ENCODE data around the gene TSPAN18.

TSPAN18 gene

GRCh38 chr11:44730775-44731174, 4.0 kb downstream of the TSPAN18 start:
- no peaks in the 10 kb centered on the region for H3K9me3 ChIP-seq (ENCODE audit: control insufficient read depth, insufficient read depth, low read depth, low read length)
- no peaks in the 10 kb centered on the region for H3K36me3 ChIP-seq (ENCODE audit: control insufficient read depth in 2 of 2, insufficient read depth in 1 of 2, low read length in 2 of 2)
- no peak overlapping the region for H3K4me3 ChIP-seq (ENCODE audit: low read depth, low read length)
- TF ChIP-seq ZNF449 (tag by site-specific recombination; IDR thresholded peaks at IDR 0.05): peak; percentile 94
- TF ChIP-seq ZNF19 (tag by site-specific recombination; IDR thresholded peaks at IDR 0.05; ENCODE audit: low read depth): no peak
- CTCF ChIA-PET: interaction anchor here (1.0 kb wide), 1 partner anchor 14 kb away, joined by 3 read pairs; no protein-coding TSS in a partner anchor
- H3K27ac ChIP-seq (ENCODE audit: extremely low read depth, low read depth, low read length): no peak overlapping the region
- H3K4me1 ChIP-seq (ENCODE audit: control insufficient read depth, insufficient read depth, low read length): peaks cover 3% of the 10 kb centered on the region; the same call in 1 of the 2 replicates
- POLR2A ChIA-PET: no interaction called here

- TF ChIP-seq EGR2 (tag by site-specific recombination; IDR thresholded peaks at IDR 0.05; ENCODE audit: low read depth) (no peak), ZNF530 (tag by site-specific recombination; IDR thresholded peaks at IDR 0.05; ENCODE audit: low read depth) (peak; percentile 77; the same call in 1 of the 2 replicates), ZFHX2 (tag by site-specific recombination; conservative IDR thresholded peaks at IDR 0.05) (0 out of 2 replicates have a peak, but pooled peaks have one; percentile 15), PRDM4 (tag by site-specific recombination; IDR thresholded peaks at IDR 0.05) (no peak), PRDM10 (tag by site-specific recombination; IDR thresholded peaks at IDR 0.05) (peak; percentile 89), ATF2 (tag by site-specific recombination; IDR thresholded peaks at IDR 0.05; ENCODE audit: low read depth) (peak; percentile 36; the same call in 1 of the 2 replicates), ZNF555 (tag by site-specific recombination; conservative IDR thresholded peaks at IDR 0.05) (no peak), ZSCAN5A (tag by site-specific recombination; IDR thresholded peaks at IDR 0.05) (no peak)
- no peak overlapping the region for H3K27ac ChIP-seq (ENCODE audit: extremely low read depth, low read depth, low read length)
- H3K4me1 ChIP-seq (ENCODE audit: control insufficient read depth, insufficient read depth, low read length): peaks cover 3% of the 10 kb centered on the region; the same call in 1 of the 2 replicates
- ChIA-PET POLR2A (no interaction called here), CTCF (interaction anchor here (1.0 to 1.3 kb wide), 2 partner anchors 15 to 110 kb away, joined by 3 to 6 read pairs; no protein-coding TSS in a partner anchor)
- H3K36me3 ChIP-seq (ENCODE audit: control insufficient read depth in 2 of 2, insufficient read depth in 1 of 2, low read length in 2 of 2): no peaks in the 10 kb centered on the region
- no peaks in the 10 kb centered on the region for H3K9me3 ChIP-seq (ENCODE audit: control insufficient read depth, insufficient read depth, low read depth, low read length)
- H3K4me3 ChIP-seq (ENCODE audit: low read depth, low read length): no peak overlapping the region
These were observed 5.1 kb downstream of the TSPAN18 start for GRCh38 chr11:44731685-44732430.
